CD14-positive monocyte (primary cell): Measurements from ENCODE around the gene TP53BP2. TPM values are rescaled to one million over a fixed set of nuclear protein-coding genes. Genes with fewer than 3 reads are reported as not detected.
A peak's percentile ranks its signal among the peaks of the same experiment; 100 is the strongest.

Source experiments
- DNase-seq, 3 donors: peaks; one replicate each; pipeline ENCODE4 v3.0.0-alpha.2; 2011 to 2022
- H2AFZ ChIP-seq: 2 replicates; pipeline ENCODE4 v1.6.0; 2012; ENCODE audit warnings: mild to moderate bottlenecking, low read depth, low read length, inconsistent platforms; ENCODE audit not compliant: insufficient read depth, poor library complexity, severe bottlenecking
- H3K27ac ChIP-seq, 2 donors: 1 replicate in 1 of 2; 2 replicates in 1 of 2; pipeline ENCODE4 v1.5.1; 2012 to 2013; ENCODE audit warnings: low read length in 2 of 2, control low read depth in 1 of 2, inconsistent platforms in 1 of 2, low read depth in 1 of 2, mild to moderate bottlenecking in 1 of 2
- H3K27me3 ChIP-seq, 2 donors: one replicate each; pipeline versions ENCODE4 v1.6.0 to v1.6.1; 2011 to 2013; ENCODE audit warnings: low read length in 2 of 2; ENCODE audit not compliant: control insufficient read depth in 2 of 2, insufficient read depth in 2 of 2
- H3K36me3 ChIP-seq, 2 donors: replicated peaks in 1 of 2; 1 replicate in 1 of 2; 2 replicates in 1 of 2; pipeline versions ENCODE4 v1.5.1 to v1.6.1; 2012 to 2013; ENCODE audit warnings: low read length in 2 of 2, control low read depth in 1 of 2, inconsistent platforms in 1 of 2, mild to moderate bottlenecking in 1 of 2; ENCODE audit not compliant: insufficient read depth in 2 of 2, control insufficient read depth in 1 of 2
- H3K4me1 ChIP-seq, 2 donors: 1 replicate in 1 of 2; 2 replicates in 1 of 2; pipeline versions ENCODE4 v1.5.1 to v1.6.1; 2012 to 2013; ENCODE audit warnings: low read length in 2 of 2, control low read depth in 1 of 2, inconsistent platforms in 1 of 2, mild to moderate bottlenecking in 1 of 2, moderate library complexity in 1 of 2; ENCODE audit not compliant: insufficient read depth in 2 of 2, control insufficient read depth in 1 of 2
- H3K4me2 ChIP-seq: replicated peaks from 2 replicates; pipeline ENCODE3; 2012; ENCODE audit warnings: low read length, moderate library complexity, mild to moderate bottlenecking; ENCODE audit not compliant: poor library complexity, severe bottlenecking; ENCODE audit errors: extremely low read depth
- H3K4me3 ChIP-seq, 3 experiments: fragments of 200-600 bp in 1 of 3; sonication (generic) in 1 of 3; replicated peaks in 1 of 3; 1 replicate in 2 of 3; 2 replicates in 1 of 3; pipeline ENCODE4 v1.5.1; 2011 to 2013; ENCODE audit warnings: low read length in 3 of 3, mild to moderate bottlenecking in 3 of 3, control low read depth in 2 of 3, low read depth in 2 of 3, inconsistent platforms in 1 of 3, moderate library complexity in 1 of 3
- H3K79me2 ChIP-seq: 2 replicates; pipeline ENCODE4 v1.6.0; 2012; ENCODE audit warnings: mild to moderate bottlenecking, control low read depth, inconsistent platforms, low read length, moderate library complexity; ENCODE audit not compliant: insufficient read depth
- H3K9ac ChIP-seq: 2 replicates; pipeline ENCODE4 v1.6.0; 2017; ENCODE audit warnings: low read length, mild to moderate bottlenecking; ENCODE audit not compliant: insufficient read depth, poor library complexity, severe bottlenecking
- H3K9me3 ChIP-seq, 2 donors: replicated peaks in 1 of 2; 1 replicate in 1 of 2; 2 replicates in 1 of 2; pipeline versions ENCODE4 v1.5.1 to v1.6.1; 2012 to 2013; ENCODE audit warnings: low read length in 2 of 2, control low read depth in 1 of 2; ENCODE audit not compliant: control insufficient read depth in 1 of 2, insufficient read depth in 1 of 2
- H4K20me1 ChIP-seq: 2 replicates; pipeline ENCODE4 v1.6.0; 2012; ENCODE audit warnings: mild to moderate bottlenecking, low read length, control low read depth, moderate library complexity; ENCODE audit not compliant: insufficient read depth
- H3K27ac Mint-ChIP-seq, 7 donors: one replicate each; pipeline ENCODE4 v1.8.0; 2020; ENCODE audit warnings: mild to moderate bottlenecking in 7 of 7, mixed read lengths in 7 of 7, moderate library complexity in 6 of 7, inconsistent platforms in 2 of 7
- H3K27me3 Mint-ChIP-seq, 3 donors: one replicate each; pipeline ENCODE4 v1.8.0; 2021 to 2022; ENCODE audit warnings: low read depth in 3 of 3, mild to moderate bottlenecking in 3 of 3, mixed read lengths in 3 of 3, moderate library complexity in 3 of 3, inconsistent platforms in 1 of 3
- H3K36me3 Mint-ChIP-seq, 2 donors: one replicate each; pipeline ENCODE4 v1.8.0; 2020; ENCODE audit warnings: mixed read lengths in 2 of 2, inconsistent platforms in 1 of 2, mild to moderate bottlenecking in 1 of 2
- H3K4me1 Mint-ChIP-seq: one replicate; pipeline ENCODE4 v1.8.0; 2020; ENCODE audit warnings: mild to moderate bottlenecking, mixed read lengths
- H3K4me3 Mint-ChIP-seq, 2 donors: one replicate each; pipeline ENCODE4 v1.8.0; 2020; ENCODE audit warnings: mild to moderate bottlenecking in 2 of 2, mixed read lengths in 2 of 2, moderate library complexity in 1 of 2
- H3K9me3 Mint-ChIP-seq, 7 donors: one replicate each; pipeline ENCODE4 v1.8.0; 2020 to 2022; ENCODE audit warnings: mixed read lengths in 7 of 7, mild to moderate bottlenecking in 6 of 7, moderate library complexity in 6 of 7, inconsistent platforms in 2 of 7
- CTCF ChIP-seq: fragments of 200-600 bp; IDR thresholded peaks from one replicate; pipeline ENCODE4 v1.8.0; 2022; ENCODE audit warnings: antibody characterized with exemption, mild to moderate bottlenecking
- WGBS: methylation state at CpG from one replicate; pipeline ENCODE4 v1.1.5; 2013; ENCODE audit warnings: missing lambda C conversion rate; ENCODE audit not compliant: insufficient coverage; 5-methylcytosine and 5-hydroxymethylcytosine counted together
- intact Hi-C, 2 donors: fragments of 100-400 bp; cut with micrococcal nuclease; formaldehyde crosslinking; loops; one replicate each; pipeline versions ENCODE4 v1.15.0 to v1.15.1; 2023
- polyA plus RNA-seq, 3 donors: library from polyadenylated mRNA; depleted of rRNA in 1 of 3; unstranded in 2 of 3; stranded (reverse) in 1 of 3; fragments of 300-500 nt in 2 of 3; fragments of >200 nt in 1 of 3; fragmentation: Illumina TruSeq in 2 of 3; gene quantifications; 1 replicate in 2 of 3; 2 replicates in 1 of 3; pipeline ENCODE4 v1.2.3, GENCODE V29; 2012 to 2021

Gene TP53BP2
- polyA plus RNA-seq, 3 donors, result 5.7 to 19.7 (median 8.8) TPM

GRCh38 chr1:223824712-223825111 is 21.0 kb downstream of the TP53BP2 start:
- intact Hi-C loops, result loop anchor here in 1 of 2 donors (10.0 kb wide), 1 partner anchor 110 kb away; the partner anchor contains the start of gene CAPN2
- DNase-seq, result peak in 2 of 3 donors; percentile 26 to 41
- Mint-ChIP-seq H3K4me1 (peaks cover 68% of the 10 kb centered on the region), H3K27ac (peak overlapping the region; percentile 94 to 98 (median 96)), H3K9me3 (no peaks in the 10 kb centered on the region), H3K4me3 (peak overlapping the region in 1 of 2 donors; percentile 15), H3K27me3 (no peaks in the 10 kb centered on the region), H3K36me3 (peaks cover 23 to 24% of the 10 kb centered on the region in 2 donors)
- H3K4me1 ChIP-seq, result peaks cover 52 to 60% of the 10 kb centered on the region in 2 donors
- no peaks in the 10 kb centered on the region for H3K9me3 ChIP-seq
- peaks cover 6 to 22% of the 10 kb centered on the region in 2 donors for H3K36me3 ChIP-seq
- H3K4me2 ChIP-seq, result peak overlapping the region; percentile 65
- H3K79me2 ChIP-seq, result peaks cover 94% of the 10 kb centered on the region
- H3K4me3 ChIP-seq, result no peak overlapping the region
- no peaks in the 10 kb centered on the region for H3K27me3 ChIP-seq
- no peak overlapping the region for H2AFZ ChIP-seq
- WGBS, result 7% methylated on average over 4 of the region's 4 CpGs
- peak overlapping the region in 1 of 2 donors; percentile 83 for H3K27ac ChIP-seq
- no peak for TF ChIP-seq CTCF
- peaks cover 85% of the 10 kb centered on the region for H4K20me1 ChIP-seq
- H3K9ac ChIP-seq, result no peak overlapping the region

- H3K9me3 Mint-ChIP-seq, result no peaks in the 10 kb centered on the region
- WGBS, result 100% methylated on average over 2 of the region's 9 CpGs
- H3K4me3 Mint-ChIP-seq, result no peak overlapping the region
- H3K36me3 Mint-ChIP-seq, result peaks cover 26 to 28% of the 10 kb centered on the region in 2 donors
- peak overlapping the region in 1 of 2 donors; percentile 83 for H3K27ac ChIP-seq
- no peak for DNase-seq
- H3K79me2 ChIP-seq, result peaks cover 94% of the 10 kb centered on the region
- H3K9me3 ChIP-seq, result no peaks in the 10 kb centered on the region
- H4K20me1 ChIP-seq, result peaks cover 83% of the 10 kb centered on the region
- peaks cover 49 to 57% of the 10 kb centered on the region in 2 donors for H3K4me1 ChIP-seq
- peaks cover 68% of the 10 kb centered on the region for H3K4me1 Mint-ChIP-seq
- H3K27me3 Mint-ChIP-seq, result no peaks in the 10 kb centered on the region
- no peak overlapping the region for H2AFZ ChIP-seq
- H3K4me2 ChIP-seq, result no peak overlapping the region
- H3K27ac Mint-ChIP-seq, result peak overlapping the region in 2 of 7 donors; percentile 38 to 94
- no peak overlapping the region for H3K4me3 ChIP-seq
- peaks cover 8 to 26% of the 10 kb centered on the region in 2 donors for H3K36me3 ChIP-seq
- H3K9ac ChIP-seq, result no peak overlapping the region
- no peak for TF ChIP-seq CTCF
- no peaks in the 10 kb centered on the region for H3K27me3 ChIP-seq
- intact Hi-C loops, result loop anchor here in 1 of 2 donors (10.0 kb wide), 1 partner anchor 109 kb away; the partner anchor contains the start of gene CAPN2
Observed at GRCh38 chr1:223824287-223824686, 21.5 kb downstream of the TP53BP2 start.
